Progenitor cell of endocrine pancreas (in vitro differentiated cells): ENCODE results near the gene UBASH3A. TPM values are rescaled to one million over a fixed set of nuclear protein-coding genes. Genes with fewer than 3 reads are reported as not detected.

Experiments used
- DNase-seq: peaks from one replicate; pipeline ENCODE4 v3.0.0; 2021; ENCODE audit warnings: low spot score; ENCODE audit not compliant: unreplicated experiment
- H3K27ac Mint-ChIP-seq: 2 replicates; pipeline ENCODE4 v1.8.0; 2021; ENCODE audit warnings: mild to moderate bottlenecking, moderate library complexity, mixed read lengths
- H3K27me3 Mint-ChIP-seq: 2 replicates; pipeline ENCODE4 v1.8.0; 2021; ENCODE audit warnings: mixed read lengths
- H3K36me3 Mint-ChIP-seq: 2 replicates; pipeline ENCODE4 v1.8.0; 2022; ENCODE audit warnings: mixed read lengths; ENCODE audit not compliant: insufficient read depth
- H3K4me1 Mint-ChIP-seq: 2 replicates; pipeline ENCODE4 v1.8.0; 2021; ENCODE audit warnings: low read depth, mixed read lengths
- H3K4me3 Mint-ChIP-seq: 2 replicates; pipeline ENCODE4 v1.8.0; 2021; ENCODE audit warnings: low read depth, mild to moderate bottlenecking, moderate library complexity, mixed read lengths
- H3K9me3 Mint-ChIP-seq: 2 replicates; pipeline ENCODE4 v1.8.0; 2021; ENCODE audit warnings: low read depth, mixed read lengths
- total RNA-seq: library from RNA; stranded (reverse); gene quantifications from 2 replicates; pipeline ENCODE4 v1.2.1, GENCODE V29; 2021
- TF ChIP-seq, protein P1 (sequence below): fragments of 200-600 bp; sonication (generic); IDR thresholded peaks from one replicate; pipeline ENCODE4 v1.5.0; 2021; ENCODE audit warnings: antibody characterized with exemption, mild to moderate bottlenecking; ENCODE audit not compliant: unreplicated experiment

UBASH3A gene
- total RNA-seq, 1 donor from 2014 or later = not detected

DNA sequence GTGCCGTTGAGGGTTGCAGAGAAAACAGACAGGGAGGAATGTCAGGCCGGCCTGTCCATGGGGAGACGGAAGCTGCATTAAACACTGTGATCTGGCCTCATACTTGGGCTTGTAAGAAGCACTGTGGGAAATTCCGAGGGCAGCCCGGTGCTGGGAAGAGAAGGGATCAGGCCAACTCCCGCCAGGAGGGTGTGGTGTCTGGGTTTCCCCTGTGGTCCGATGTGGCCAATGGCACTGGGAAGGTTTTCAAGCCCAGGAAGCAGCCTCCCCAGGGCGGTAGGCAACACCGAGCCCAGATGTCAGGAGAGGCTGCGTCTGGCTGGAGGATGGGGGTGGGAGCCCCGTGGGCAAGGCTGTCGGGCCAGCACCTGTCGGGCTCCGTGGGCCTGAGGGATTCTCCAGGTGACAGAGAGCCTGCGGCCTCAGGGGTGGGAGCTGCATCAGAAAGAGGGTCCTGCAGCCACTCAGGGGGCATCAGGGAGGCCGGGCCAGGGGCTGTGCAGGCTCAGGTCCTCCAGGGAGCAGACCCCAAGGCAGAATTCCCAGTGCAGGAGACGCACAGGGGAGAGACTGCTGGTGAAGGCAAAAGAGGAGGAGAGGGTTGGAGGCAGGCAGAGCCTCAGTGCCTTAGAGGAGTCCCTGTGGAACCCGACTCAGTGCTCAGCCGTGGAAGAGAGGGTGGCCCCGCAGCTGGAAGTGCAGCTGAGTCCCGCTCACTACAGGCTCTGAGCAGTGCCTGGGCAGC lies 8.4 kb downstream of the UBASH3A start:
- TF ChIP-seq, protein P1, sequence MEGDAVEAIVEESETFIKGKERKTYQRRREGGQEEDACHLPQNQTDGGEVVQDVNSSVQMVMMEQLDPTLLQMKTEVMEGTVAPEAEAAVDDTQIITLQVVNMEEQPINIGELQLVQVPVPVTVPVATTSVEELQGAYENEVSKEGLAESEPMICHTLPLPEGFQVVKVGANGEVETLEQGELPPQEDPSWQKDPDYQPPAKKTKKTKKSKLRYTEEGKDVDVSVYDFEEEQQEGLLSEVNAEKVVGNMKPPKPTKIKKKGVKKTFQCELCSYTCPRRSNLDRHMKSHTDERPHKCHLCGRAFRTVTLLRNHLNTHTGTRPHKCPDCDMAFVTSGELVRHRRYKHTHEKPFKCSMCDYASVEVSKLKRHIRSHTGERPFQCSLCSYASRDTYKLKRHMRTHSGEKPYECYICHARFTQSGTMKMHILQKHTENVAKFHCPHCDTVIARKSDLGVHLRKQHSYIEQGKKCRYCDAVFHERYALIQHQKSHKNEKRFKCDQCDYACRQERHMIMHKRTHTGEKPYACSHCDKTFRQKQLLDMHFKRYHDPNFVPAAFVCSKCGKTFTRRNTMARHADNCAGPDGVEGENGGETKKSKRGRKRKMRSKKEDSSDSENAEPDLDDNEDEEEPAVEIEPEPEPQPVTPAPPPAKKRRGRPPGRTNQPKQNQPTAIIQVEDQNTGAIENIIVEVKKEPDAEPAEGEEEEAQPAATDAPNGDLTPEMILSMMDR = no peak
- Mint-ChIP-seq H3K27me3 (peaks cover 11% of the 10 kb centered on the region), H3K4me1 (no peaks in the 10 kb centered on the region), H3K27ac (no peak overlapping the region), H3K36me3 (no peaks in the 10 kb centered on the region), H3K4me3 (no peak overlapping the region), H3K9me3 (no peaks in the 10 kb centered on the region)
- no peak for DNase-seq

DNA sequence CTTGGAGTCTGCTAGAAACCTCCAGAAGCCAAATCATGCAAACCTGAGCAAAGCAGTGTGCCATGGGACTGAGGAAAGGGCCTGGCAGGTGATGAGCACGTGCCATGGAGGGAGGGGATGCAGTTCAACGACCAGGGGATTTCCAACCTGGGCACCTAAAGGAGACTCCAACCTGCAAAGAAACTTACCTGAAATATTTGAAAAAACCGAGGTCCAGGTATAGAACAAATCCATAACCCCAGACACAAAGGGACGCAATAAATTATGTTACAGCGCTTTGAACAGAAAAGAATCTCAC lies 8.9 kb downstream of the UBASH3A start:
- Mint-ChIP-seq H3K27me3 (peaks cover 14% of the 10 kb centered on the region), H3K36me3 (no peaks in the 10 kb centered on the region), H3K9me3 (no peaks in the 10 kb centered on the region), H3K4me1 (no peaks in the 10 kb centered on the region), H3K4me3 (no peak overlapping the region), H3K27ac (no peak overlapping the region)
- DNase-seq = no peak
- TF ChIP-seq, protein P1 = no peak

DNA sequence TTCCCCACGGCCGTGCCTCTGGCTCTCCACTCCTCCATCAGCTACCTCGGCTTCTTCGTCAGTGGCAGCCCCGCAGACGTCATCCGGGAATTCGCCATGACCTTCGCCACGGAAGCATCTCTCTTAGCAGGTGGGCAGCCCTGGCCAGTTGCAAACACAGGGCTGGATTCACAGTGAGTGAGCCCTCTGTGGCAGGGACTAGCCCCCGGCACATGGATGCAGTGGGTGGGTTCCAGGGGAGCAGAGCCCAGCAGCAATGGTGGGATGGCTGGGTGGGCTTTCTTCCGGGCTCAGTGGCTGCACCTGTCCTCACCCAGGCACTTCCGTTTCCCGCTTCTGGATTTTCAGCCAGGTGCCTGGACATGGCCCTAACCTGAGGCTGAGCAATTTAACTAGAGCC lies 9.4 kb downstream of the UBASH3A start:
- TF ChIP-seq, protein P1 = no peak
- peaks cover 14% of the 10 kb centered on the region for H3K27me3 Mint-ChIP-seq
- H3K4me3 Mint-ChIP-seq = no peak overlapping the region
- H3K4me1 Mint-ChIP-seq = no peaks in the 10 kb centered on the region
- no peak overlapping the region for H3K27ac Mint-ChIP-seq
- no peaks in the 10 kb centered on the region for H3K36me3 Mint-ChIP-seq
- DNase-seq = no peak
- no peaks in the 10 kb centered on the region for H3K9me3 Mint-ChIP-seq

DNA sequence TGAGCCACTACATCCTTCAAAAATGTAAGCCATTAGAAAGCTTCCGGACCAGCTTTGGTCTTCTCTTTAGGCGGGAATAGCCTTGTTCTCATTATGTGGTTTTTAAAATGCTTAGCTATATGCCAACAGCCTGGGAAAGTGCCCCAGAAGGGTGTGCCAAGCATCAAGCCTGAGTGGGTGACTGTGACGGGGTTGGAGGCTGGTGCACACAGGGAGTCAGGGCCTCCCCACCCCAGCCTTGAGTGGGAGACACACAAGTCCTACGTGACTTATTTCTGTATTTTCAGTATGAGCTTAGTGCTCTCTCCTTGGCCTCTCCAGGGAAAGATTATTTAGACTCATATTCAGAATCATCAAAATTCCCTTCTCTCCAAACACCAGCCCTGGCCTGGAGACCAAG lies 9.8 kb downstream of the UBASH3A start:
- Mint-ChIP-seq H3K27me3 (peaks cover 14% of the 10 kb centered on the region), H3K4me3 (no peak overlapping the region), H3K9me3 (no peaks in the 10 kb centered on the region), H3K27ac (no peak overlapping the region), H3K4me1 (no peaks in the 10 kb centered on the region), H3K36me3 (no peaks in the 10 kb centered on the region)
- TF ChIP-seq, protein P1 = no peak
- no peak for DNase-seq

DNA sequence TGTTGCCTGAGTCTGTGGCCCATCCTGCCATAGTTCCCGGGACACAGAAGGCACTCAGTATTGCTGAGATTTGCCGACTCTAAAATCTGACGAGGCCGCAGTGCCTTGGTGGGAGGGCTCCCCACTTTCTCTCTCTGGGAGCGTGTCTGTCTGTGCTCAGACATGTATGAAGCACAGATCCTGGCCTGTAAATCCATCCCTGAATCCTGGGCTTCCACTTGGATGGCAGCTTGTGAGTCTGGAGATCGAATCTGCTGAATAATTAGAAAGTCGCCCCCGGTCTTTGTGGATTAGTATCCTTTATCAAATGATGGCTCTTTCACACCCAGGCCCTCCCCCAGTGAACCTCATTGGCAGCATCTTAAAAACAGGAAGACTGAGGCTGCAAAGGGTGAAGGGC lies 10.4 kb downstream of the UBASH3A start:
- TF ChIP-seq, protein P1 = no peak
- no peak for DNase-seq
- H3K4me1 Mint-ChIP-seq = no peaks in the 10 kb centered on the region
- H3K4me3 Mint-ChIP-seq = no peak overlapping the region
- H3K9me3 Mint-ChIP-seq = no peaks in the 10 kb centered on the region
- H3K27ac Mint-ChIP-seq = no peak overlapping the region
- no peaks in the 10 kb centered on the region for H3K36me3 Mint-ChIP-seq
- peaks cover 17% of the 10 kb centered on the region for H3K27me3 Mint-ChIP-seq
